AG04450 (cell line): Measurements from ENCODE around the gene SERTAD3. TPM values are rescaled to one million over a fixed set of nuclear protein-coding genes. Genes with fewer than 3 reads are reported as not detected.

ENCODE experiments used
- CTCF ChIA-PET: fragments of 300-600, 350-600 bp; formaldehyde crosslinking; extraction: SDS; loops from one replicate; lab custom pipeline; 2022; ENCODE audit warnings: antibody characterized with exemption, inconsistent platforms; lab: Charles Lee
- POLR2A ChIA-PET: fragments of 350-600 bp; formaldehyde crosslinking; extraction: SDS; loops from one replicate; lab custom pipeline; 2021; ENCODE audit warnings: antibody characterized with exemption, inconsistent platforms; lab: Yijun Ruan, JAX
- DNase-seq: peaks from one replicate; pipeline ENCODE4 v3.0.0-alpha.2; 2011; ENCODE audit warnings: low read depth, low spot score
- H3K27ac ChIP-seq: one replicate; pipeline ENCODE4 v1.5.1; 2012; ENCODE audit warnings: low read depth, low read length, control low read depth
- H3K27me3 ChIP-seq: one replicate; pipeline ENCODE4 v1.6.0; 2012; ENCODE audit warnings: low read length; ENCODE audit not compliant: control insufficient read depth, insufficient read depth
- H3K4me3 ChIP-seq: 2 replicates; pipeline ENCODE4 v1.5.1; 2011; ENCODE audit warnings: mild to moderate bottlenecking, low read depth, low read length, control low read depth
- H3K9me3 ChIP-seq: 2 replicates; pipeline ENCODE4 v1.5.1; 2012; ENCODE audit warnings: low read length; ENCODE audit not compliant: control insufficient read depth, insufficient read depth
- polyA plus RNA-seq: library from polyadenylated mRNA; depleted of rRNA; stranded (reverse); fragments of >200 nt; gene quantifications from 2 replicates; pipeline ENCODE4 v1.2.3, GENCODE V29; 2011
- TF ChIP-seq, protein P1 (sequence below): IDR thresholded peaks from 2 replicates; pipeline ENCODE4 v1.5.1; 2011; ENCODE audit warnings: low read depth, low read length, control low read depth, inconsistent platforms

The SERTAD3 gene
- polyA plus RNA-seq, 1 experiment = 16.1 TPM

DNA sequence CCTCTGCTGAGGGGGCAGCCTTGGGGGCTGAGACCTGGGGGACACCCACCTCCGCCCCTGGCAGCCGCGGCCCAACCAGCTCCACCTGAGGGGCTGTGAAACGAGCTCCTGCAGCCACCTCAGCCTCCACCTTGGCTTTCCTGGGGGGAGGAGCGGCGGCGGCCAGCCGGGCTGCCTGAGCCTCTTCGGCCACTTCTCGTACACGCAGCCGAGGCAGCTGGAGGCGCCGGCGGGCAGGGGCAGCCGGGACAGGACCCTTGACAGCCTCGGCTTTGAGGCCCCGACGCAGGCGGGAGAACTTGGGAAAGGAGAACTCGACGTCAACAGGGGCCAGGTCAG is 46.6 kb downstream of the SERTAD3 start:
- Histone ChIP-seq H3K27me3 (no peaks in the 10 kb centered on the region), H3K9me3 (no peaks in the 10 kb centered on the region; the same call in 1 of the 2 replicates), H3K4me3 (no peak overlapping the region), H3K27ac (no peak overlapping the region)
- ChIA-PET POLR2A (no interaction called here), CTCF (no interaction called here)
- no peak for DNase-seq
- TF ChIP-seq, protein P1, sequence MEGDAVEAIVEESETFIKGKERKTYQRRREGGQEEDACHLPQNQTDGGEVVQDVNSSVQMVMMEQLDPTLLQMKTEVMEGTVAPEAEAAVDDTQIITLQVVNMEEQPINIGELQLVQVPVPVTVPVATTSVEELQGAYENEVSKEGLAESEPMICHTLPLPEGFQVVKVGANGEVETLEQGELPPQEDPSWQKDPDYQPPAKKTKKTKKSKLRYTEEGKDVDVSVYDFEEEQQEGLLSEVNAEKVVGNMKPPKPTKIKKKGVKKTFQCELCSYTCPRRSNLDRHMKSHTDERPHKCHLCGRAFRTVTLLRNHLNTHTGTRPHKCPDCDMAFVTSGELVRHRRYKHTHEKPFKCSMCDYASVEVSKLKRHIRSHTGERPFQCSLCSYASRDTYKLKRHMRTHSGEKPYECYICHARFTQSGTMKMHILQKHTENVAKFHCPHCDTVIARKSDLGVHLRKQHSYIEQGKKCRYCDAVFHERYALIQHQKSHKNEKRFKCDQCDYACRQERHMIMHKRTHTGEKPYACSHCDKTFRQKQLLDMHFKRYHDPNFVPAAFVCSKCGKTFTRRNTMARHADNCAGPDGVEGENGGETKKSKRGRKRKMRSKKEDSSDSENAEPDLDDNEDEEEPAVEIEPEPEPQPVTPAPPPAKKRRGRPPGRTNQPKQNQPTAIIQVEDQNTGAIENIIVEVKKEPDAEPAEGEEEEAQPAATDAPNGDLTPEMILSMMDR = no peak

DNA sequence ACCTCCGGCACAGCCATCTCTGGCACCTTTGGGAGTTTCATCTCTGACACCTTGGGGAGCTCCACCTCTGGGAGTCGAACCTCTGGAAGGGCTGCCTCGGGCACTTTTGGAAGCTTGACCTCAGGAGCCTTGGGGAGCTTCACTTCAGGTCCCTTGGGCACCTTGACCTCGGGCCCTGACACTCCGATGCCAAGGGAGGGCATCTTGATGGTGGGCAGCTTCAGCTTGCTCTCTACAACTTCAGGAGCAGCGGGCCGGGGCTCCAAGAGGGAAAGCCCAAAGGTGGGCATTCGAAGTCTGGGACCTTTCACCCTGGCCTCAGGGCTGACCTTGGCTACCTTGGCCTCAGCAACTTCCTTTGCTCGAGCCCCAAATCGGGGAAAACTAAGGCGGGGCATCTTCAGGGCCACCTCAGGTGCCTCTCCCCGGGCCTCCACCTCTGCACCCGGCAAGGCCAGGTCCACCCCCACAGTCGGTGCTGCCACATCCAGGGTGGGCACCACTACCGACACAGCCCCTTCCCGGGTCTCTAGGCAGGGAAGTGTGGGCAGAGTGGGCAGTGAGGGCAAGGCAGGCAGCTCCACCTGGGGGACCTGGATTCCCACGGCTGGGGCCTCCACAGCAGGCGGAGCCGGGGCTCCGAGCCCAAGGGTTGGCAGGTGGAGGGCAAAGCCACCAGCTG is 47.1 kb downstream of the SERTAD3 start:
- DNase-seq = no peak
- POLR2A ChIA-PET = no interaction called here
- TF ChIP-seq, protein P1 = no peak
- Histone ChIP-seq H3K4me3 (no peak overlapping the region), H3K27me3 (no peaks in the 10 kb centered on the region), H3K27ac (no peak overlapping the region), H3K9me3 (no peaks in the 10 kb centered on the region; the same call in 1 of the 2 replicates)
- CTCF ChIA-PET = interaction anchor here (0.9 kb wide), 1 partner anchor 21 kb away, joined by 3 read pairs; no protein-coding TSS in a partner anchor

DNA sequence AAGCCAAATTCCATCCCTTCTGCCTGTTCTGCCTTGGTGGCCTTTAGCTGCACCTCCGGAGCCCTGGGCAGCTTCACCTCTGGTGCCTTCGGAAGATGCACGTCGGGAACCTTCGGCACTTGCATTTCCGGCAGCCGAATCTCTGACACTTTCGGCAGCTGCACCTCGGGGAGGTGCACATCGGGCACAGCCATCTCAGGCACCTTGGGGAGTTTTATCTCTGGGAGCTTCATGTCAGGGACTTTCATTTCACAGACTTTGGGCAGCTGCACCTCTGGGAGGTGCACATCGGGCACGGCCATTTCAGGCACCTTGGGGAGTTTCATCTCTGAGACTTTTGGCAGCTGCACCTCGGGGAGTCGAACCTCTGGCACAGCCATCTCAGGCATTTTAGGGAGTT is 48.2 kb downstream of the SERTAD3 start:
- ChIA-PET CTCF (interaction anchor here (0.9 kb wide), 1 partner anchor 22 kb away, joined by 3 read pairs; no protein-coding TSS in a partner anchor), POLR2A (no interaction called here)
- Histone ChIP-seq H3K27ac (no peak overlapping the region), H3K4me3 (no peak overlapping the region), H3K27me3 (no peaks in the 10 kb centered on the region), H3K9me3 (no peaks in the 10 kb centered on the region; the same call in 1 of the 2 replicates)
- TF ChIP-seq, protein P1 = no peak
- DNase-seq = no peak

DNA sequence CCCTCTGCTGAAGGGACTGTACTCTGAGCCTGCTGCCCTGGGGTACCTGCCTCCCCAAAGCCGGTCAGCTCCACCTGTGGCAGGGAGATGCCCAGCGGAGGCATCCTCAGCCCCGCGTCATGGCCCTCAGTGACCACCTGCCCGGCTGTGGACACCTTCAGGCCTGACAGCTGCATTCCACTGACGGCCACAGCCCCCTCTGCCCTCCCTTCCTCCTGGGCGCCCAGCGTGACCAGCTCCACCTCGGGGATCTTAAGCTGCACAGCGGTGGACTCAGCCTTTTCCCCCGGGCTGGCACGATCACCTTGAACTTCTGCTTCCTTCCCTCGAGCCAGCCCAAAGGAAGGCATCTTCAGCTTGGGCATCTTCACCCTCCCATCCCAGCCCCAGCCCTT is 49.3 kb downstream of the SERTAD3 start:
- POLR2A ChIA-PET = interaction anchor here (0.7 kb wide), 2 partner anchors 10 to 29 kb away, joined by 3 to 11 read pairs; no protein-coding TSS in a partner anchor
- no peak for DNase-seq
- Histone ChIP-seq H3K9me3 (no peaks in the 10 kb centered on the region; the same call in 1 of the 2 replicates), H3K4me3 (no peak overlapping the region), H3K27ac (no peak overlapping the region), H3K27me3 (no peaks in the 10 kb centered on the region)
- TF ChIP-seq, protein P1 = no peak
- CTCF ChIA-PET = no interaction called here
